Keratinocyte (primary cell): Measurements from ENCODE around the gene ATXN7L3. TPM values are rescaled to one million over a fixed set of nuclear protein-coding genes. Genes with fewer than 3 reads are reported as not detected.
A peak's percentile ranks its signal among the peaks of the same experiment; 100 is the strongest.

Experiments
- DNase-seq: peaks from one replicate; pipeline ENCODE4 v3.0.0-alpha.2; 2011; ENCODE audit warnings: low read depth, missing footprints, low spot score
- FAIRE-seq: peaks from 2 replicates; lab custom pipeline; 2011; peaks lifted over from hg19 to GRCh38; lab: Jason Lieb, UNC
- H2AFZ ChIP-seq: 2 replicates; pipeline ENCODE4 v1.6.0; 2012; ENCODE audit warnings: low read length, control low read depth, inconsistent platforms; ENCODE audit not compliant: control insufficient read depth
- H3K27ac ChIP-seq: 2 replicates; pipeline ENCODE4 v1.5.1; 2011; ENCODE audit warnings: low read length; ENCODE audit not compliant: control insufficient read depth, insufficient read depth
- H3K27me3 ChIP-seq: 3 replicates; pipeline ENCODE4 v1.6.0; 2011; ENCODE audit warnings: low read length; ENCODE audit not compliant: control insufficient read depth, insufficient read depth; ENCODE audit errors: extremely low read depth
- H3K36me3 ChIP-seq, 2 experiments: 2 replicates in 1 of 2; 3 replicates in 1 of 2; pipeline ENCODE4 v1.5.1; 2011; ENCODE audit warnings: low read length in 2 of 2, mild to moderate bottlenecking in 1 of 2; ENCODE audit not compliant: control insufficient read depth in 2 of 2, insufficient read depth in 2 of 2; ENCODE audit errors: extremely low read depth in 1 of 2
- H3K4me1 ChIP-seq: 3 replicates; pipeline ENCODE4 v1.5.1; 2011; ENCODE audit warnings: low read length; ENCODE audit not compliant: control insufficient read depth, insufficient read depth; ENCODE audit errors: extremely low read depth
- H3K4me2 ChIP-seq: 3 replicates; pipeline ENCODE4 v1.6.0; 2011; ENCODE audit warnings: low read depth, low read length; ENCODE audit not compliant: control insufficient read depth, insufficient read depth; ENCODE audit errors: extremely low read depth
- H3K4me3 ChIP-seq, 3 experiments: fragments of 200-600 bp in 1 of 3; sonication (generic) in 1 of 3; 2 replicates in 2 of 3; 3 replicates in 1 of 3; pipeline ENCODE4 v1.5.1; 2011 to 2016; ENCODE audit warnings: low read length in 3 of 3, mild to moderate bottlenecking in 3 of 3, control low read depth in 2 of 3, inconsistent platforms in 1 of 3, low read depth in 1 of 3, mixed read lengths in 1 of 3, mixed run types in 1 of 3, moderate library complexity in 1 of 3; ENCODE audit not compliant: control insufficient read depth in 2 of 3, insufficient read depth in 2 of 3; ENCODE audit errors: extremely low read depth in 1 of 3
- H3K79me2 ChIP-seq: 2 replicates; pipeline ENCODE4 v1.6.0; 2012; ENCODE audit warnings: low read length; ENCODE audit not compliant: control insufficient read depth, insufficient read depth
- H3K9ac ChIP-seq: 3 replicates; pipeline ENCODE4 v1.6.0; 2011; ENCODE audit warnings: low read length; ENCODE audit not compliant: control insufficient read depth, insufficient read depth; ENCODE audit errors: extremely low read depth
- H3K9me1 ChIP-seq: 3 replicates; pipeline ENCODE4 v1.6.0; 2011; ENCODE audit warnings: low read length; ENCODE audit not compliant: control insufficient read depth, insufficient read depth; ENCODE audit errors: extremely low read depth
- H3K9me3 ChIP-seq: 2 replicates; pipeline ENCODE4 v1.5.1; 2012; ENCODE audit warnings: low read depth, low read length; ENCODE audit not compliant: control insufficient read depth
- H4K20me1 ChIP-seq: 3 replicates; pipeline ENCODE4 v1.6.0; 2011; ENCODE audit warnings: low read length; ENCODE audit not compliant: control insufficient read depth, insufficient read depth; ENCODE audit errors: extremely low read depth
- CTCF ChIP-seq, 3 experiments: IDR thresholded peaks in 1 of 3; conservative IDR thresholded peaks in 1 of 3; optimal IDR thresholded peaks in 1 of 3; 2 replicates in 2 of 3; 3 replicates in 1 of 3; pipeline versions ENCODE3 to v1.5.1; 2011; ENCODE audit warnings: low read length in 3 of 3, mild to moderate bottlenecking in 3 of 3, moderate library complexity in 2 of 3, control low read depth in 1 of 3, inconsistent platforms in 1 of 3; ENCODE audit not compliant: insufficient read depth in 2 of 3; ENCODE audit errors: extremely low read depth in 1 of 3
- EZH2 ChIP-seq: IDR thresholded peaks from one replicate; pipeline ENCODE4 v1.6.1; 2012; ENCODE audit warnings: inconsistent platforms, mild to moderate bottlenecking, low read length, moderate library complexity
- dilution Hi-C: fragments of 300-500 bp; cut with MboI; formaldehyde crosslinking; loops from one replicate; pipeline ENCODE4 v1.7.0; 2020; ENCODE audit warnings: low sequenced_read_pairs; ENCODE audit not compliant: extremely low pct_ligation_motif_present
- polyA plus RNA-seq, 5 experiments: library from polyadenylated mRNA; depleted of rRNA in 3 of 5; stranded (reverse) in 3 of 5; stranded (forward) in 1 of 5; unstranded in 1 of 5; fragments of >200 nt; gene quantifications; 1 replicate in 1 of 5; 2 replicates in 3 of 5; 3 replicates in 1 of 5; pipeline versions ENCODE4 v1.2.1 to v1.2.3, GENCODE V29; 2011 to 2012; ENCODE audit warnings: missing spikeins in 2 of 5, low read depth in 1 of 5, low replicate concordance in 1 of 5

ATXN7L3 gene
- polyA plus RNA-seq, 1 donor (not counting 4 experiments of a cell fraction or from before 2014, with no cell fraction given) = 32.8 TPM

- FAIRE-seq = no peak
- H3K27me3 ChIP-seq = no peaks in the 10 kb centered on the region
Measured at GRCh38 chr17:44202756-44203155, 3.1 kb upstream of the ATXN7L3 start.

GRCh38 chr17:44200478-44201155, 933 bp upstream of the ATXN7L3 start:
- no peak for DNase-seq
- Histone ChIP-seq H3K36me3 (peaks cover 7 to 10% of the 10 kb centered on the region in 2 experiments), H4K20me1 (peaks cover 2% of the 10 kb centered on the region), H3K27ac (peak overlapping the region; percentile 90), H3K4me3 (peak overlapping the region; percentile 67 to 79 (median 78)), H3K9me3 (no peaks in the 10 kb centered on the region), H3K27me3 (no peaks in the 10 kb centered on the region), H3K4me2 (peak overlapping the region; percentile 88), H3K9me1 (peaks cover 5% of the 10 kb centered on the region), H3K79me2 (peaks cover 23% of the 10 kb centered on the region), H3K9ac (peak overlapping the region; percentile 91), H2AFZ (peak overlapping the region; percentile 73), H3K4me1 (peaks cover 38% of the 10 kb centered on the region)
- dilution Hi-C loops = no loop called here
- TF ChIP-seq EZH2 = no peak
- no peak for TF ChIP-seq CTCF (optimal IDR thresholded peaks at IDR 0.05 in 1 of 3, IDR thresholded peaks at IDR 0.05 in 1 of 3, conservative IDR thresholded peaks at IDR 0.05 in 1 of 3; ENCODE audit: extremely low read depth in 1 of 3, insufficient read depth in 2 of 3, low read length in 3 of 3)
- FAIRE-seq = no peak

More at GRCh38 chr17:44202756-44203155, 3.1 kb upstream of the ATXN7L3 start:
- dilution Hi-C loops = no loop called here
- no peak overlapping the region for H3K4me2 ChIP-seq
- no peaks in the 10 kb centered on the region for H3K9me3 ChIP-seq
- H3K9me1 ChIP-seq = peaks cover 5% of the 10 kb centered on the region
- DNase-seq = no peak
- no peak for TF ChIP-seq EZH2
- no peak for TF ChIP-seq CTCF (optimal IDR thresholded peaks at IDR 0.05 in 1 of 3, IDR thresholded peaks at IDR 0.05 in 1 of 3, conservative IDR thresholded peaks at IDR 0.05 in 1 of 3; ENCODE audit: extremely low read depth in 1 of 3, insufficient read depth in 2 of 3, low read length in 3 of 3)
- H3K27ac ChIP-seq = no peak overlapping the region
- H3K4me1 ChIP-seq = peaks cover 37% of the 10 kb centered on the region
- H3K4me3 ChIP-seq = no peak overlapping the region
- H2AFZ ChIP-seq = no peak overlapping the region
- H4K20me1 ChIP-seq = peaks cover 2% of the 10 kb centered on the region
- H3K36me3 ChIP-seq = peaks cover 14% of the 10 kb centered on the region in 2 experiments
- peaks cover 13% of the 10 kb centered on the region for H3K79me2 ChIP-seq
- H3K9ac ChIP-seq = no peak overlapping the region
